HG02870 (cell line): Measurements from ENCODE around the gene SOX1.

Source experiments
- ATAC-seq: cut with Tn5 transposase; IDR thresholded peaks from one replicate; pipeline ENCODE4 v1.9.1; 2021; ENCODE audit warnings: mild to moderate bottlenecking, moderate library complexity; ENCODE audit not compliant: unreplicated experiment

SOX1 gene

GRCh38 chr13:112058519-112058873, 8.5 kb upstream of the SOX1 start:
- ATAC-seq = no peak

DNA sequence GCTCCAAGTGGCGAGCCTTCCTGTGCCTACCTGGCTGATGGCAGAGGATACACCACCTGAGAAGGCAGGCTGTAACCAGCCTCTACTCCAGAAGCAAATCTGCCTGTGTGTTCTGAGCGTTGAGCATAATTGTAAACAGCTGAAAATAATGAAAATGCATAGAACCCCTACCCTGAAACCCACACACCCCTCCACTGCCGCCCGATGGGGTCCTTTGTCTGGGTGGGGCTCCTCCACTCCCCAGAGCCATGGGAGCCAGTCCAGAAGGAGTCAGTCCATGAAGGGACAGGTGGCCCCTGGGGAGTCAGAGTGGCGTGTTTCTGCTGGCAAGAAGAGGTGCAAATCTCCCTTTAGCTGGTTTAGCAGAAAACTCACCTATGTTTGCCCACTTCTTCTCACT, 8.0 kb upstream of the SOX1 start:
- no peak for ATAC-seq

GRCh38 chr13:112059457-112060281, 7.3 kb upstream of the SOX1 start:
- ATAC-seq = no peak

DNA sequence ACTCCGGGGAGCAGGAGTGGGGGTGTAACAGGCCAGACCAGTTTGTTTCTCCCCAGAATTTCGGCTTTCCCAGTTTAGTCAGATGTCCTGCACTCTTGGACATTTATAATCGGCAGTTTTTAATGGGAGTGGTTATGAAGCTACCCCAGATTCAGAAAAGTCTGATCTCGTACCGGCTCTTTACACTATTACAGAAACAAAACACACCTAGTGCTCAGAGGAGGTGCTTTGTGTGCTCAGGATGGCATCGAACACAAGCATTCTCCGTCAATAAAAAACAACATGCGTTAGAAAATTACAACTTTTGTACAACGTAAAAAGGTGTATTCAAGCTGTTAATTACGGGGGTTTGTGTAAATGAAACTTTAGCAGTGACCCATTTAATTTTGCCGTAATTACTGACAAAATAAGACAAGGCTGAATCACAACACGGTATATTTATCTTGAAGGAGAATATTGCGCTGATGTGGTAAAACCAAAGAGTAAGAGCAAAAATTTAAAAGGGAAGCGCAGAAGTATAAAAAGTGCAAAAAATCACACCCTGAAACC, 6.6 kb upstream of the SOX1 start:
- ATAC-seq = no peak

DNA sequence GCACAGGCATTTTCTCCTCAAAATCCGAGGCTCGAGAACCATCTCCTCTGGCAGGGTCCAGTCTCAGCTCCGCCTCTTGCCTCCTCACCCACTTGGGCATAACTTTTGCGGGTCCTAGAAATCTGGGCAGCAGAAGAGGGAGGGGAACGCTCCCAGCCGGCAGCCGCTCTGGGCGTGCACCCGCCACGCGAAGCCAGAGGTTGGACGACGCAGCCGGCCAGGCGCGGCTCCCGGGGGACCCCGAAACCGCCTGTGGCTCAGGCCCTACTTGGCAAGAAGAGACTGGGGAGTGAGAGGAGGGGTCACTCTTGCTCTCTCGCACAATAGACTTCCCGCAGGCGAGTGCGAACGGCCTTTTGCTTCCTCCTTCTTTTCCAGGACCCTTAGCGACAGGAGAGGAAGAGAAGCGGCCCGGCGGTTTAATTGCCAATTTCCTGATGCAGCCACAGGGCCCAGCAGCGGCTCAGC, 6.0 kb upstream of the SOX1 start:
- no peak for ATAC-seq

DNA sequence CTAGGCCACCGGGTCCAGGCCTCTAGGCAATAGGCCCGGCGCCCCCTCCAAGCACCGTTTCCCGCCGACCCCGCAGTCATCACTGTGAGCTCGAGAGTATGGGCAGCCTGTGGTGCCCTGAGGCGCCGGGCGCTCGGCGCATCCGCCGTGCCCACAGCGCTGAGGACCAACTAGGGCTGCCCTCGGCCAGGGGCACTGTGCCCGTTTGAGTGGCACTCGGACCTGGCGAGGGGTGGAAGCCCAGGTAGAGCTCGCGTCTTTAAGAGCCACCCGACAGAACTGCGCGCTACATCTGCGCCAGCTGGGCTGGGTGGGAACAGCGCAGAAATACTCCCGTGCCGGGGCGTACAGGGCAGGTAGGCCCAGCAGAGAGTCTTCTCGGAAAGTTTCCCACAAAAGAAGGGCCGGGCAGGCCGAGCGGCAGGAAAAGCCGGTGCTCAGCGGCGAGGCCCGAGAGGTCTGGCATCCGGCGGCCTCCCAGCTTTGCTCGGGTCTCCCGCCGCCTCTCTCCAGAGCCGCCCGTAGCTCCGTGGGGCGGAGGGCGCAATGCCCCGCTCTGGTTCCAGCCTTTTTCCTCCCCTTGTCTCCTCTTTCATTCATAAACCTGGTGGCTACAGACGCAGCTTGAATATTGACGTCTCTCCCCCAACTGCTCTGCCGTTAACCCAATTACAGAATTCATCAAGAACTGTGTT, 5.4 kb upstream of the SOX1 start:
- no peak for ATAC-seq

- ATAC-seq = no peak
These were observed 4.8 kb upstream of the SOX1 start for GRCh38 chr13:112062072-112062567.

- no peak for ATAC-seq
These were observed 4.1 kb upstream of the SOX1 start for GRCh38 chr13:112062571-112063570.

GRCh38 chr13:112063807-112064206, 3.1 kb upstream of the SOX1 start:
- no peak for ATAC-seq

DNA sequence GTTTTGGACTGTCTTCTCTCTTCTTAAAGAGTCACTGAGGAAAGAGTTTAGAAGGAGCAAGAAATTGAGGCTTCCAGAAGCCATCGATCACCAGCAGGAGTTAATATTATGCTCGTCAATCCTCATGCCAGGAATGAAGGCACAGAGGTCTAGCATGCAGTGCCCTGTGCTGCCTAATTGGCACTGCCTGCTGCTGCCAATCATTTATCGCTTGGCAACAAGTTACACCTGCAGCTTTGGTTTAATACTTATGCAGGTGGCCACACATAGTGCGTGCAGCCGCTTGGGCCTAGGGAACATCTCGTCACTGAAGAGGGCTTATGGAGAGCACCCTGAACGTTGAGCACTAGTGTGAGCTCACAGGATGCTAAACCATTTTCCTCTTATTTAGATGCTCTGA, 2.7 kb upstream of the SOX1 start:
- ATAC-seq = no peak

- no peak for ATAC-seq
These were observed 1.5 kb upstream of the SOX1 start for GRCh38 chr13:112065521-112065866.

- ATAC-seq = no peak
These were observed 904 bp upstream of the SOX1 start for GRCh38 chr13:112065867-112066623.

- ATAC-seq = no peak
These were observed 335 bp upstream of the SOX1 start for GRCh38 chr13:112066624-112067004.

GRCh38 chr13:112067871-112068539, 1.1 kb downstream of the SOX1 start:
- ATAC-seq = no peak

- ATAC-seq = no peak
These were observed 1.7 kb downstream of the SOX1 start for GRCh38 chr13:112068540-112069060.

GRCh38 chr13:112069061-112069844, 2.3 kb downstream of the SOX1 start:
- ATAC-seq = no peak

DNA sequence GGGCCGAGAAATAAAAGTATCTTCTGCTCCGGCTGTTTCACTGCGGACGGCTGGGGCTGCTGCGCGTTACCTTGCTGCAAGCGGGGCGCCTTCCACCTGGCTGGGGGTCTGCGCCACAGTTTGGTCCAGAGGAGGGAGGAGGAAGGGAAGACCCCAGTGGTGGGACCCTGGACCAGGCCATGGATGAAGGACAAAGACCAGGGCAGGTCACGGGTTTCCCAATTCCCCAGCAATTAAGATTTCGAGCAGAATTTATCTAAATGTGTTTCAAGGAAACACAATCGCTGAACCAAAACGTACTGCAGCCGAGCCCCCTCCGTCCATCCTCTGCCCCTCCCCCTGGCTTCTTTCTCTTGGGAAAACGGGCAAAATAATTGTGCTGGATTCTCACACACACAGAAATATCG, 2.9 kb downstream of the SOX1 start:
- no peak for ATAC-seq

GRCh38 chr13:112071102-112071722, 4.3 kb downstream of the SOX1 start:
- ATAC-seq = no peak
